HG03103 (cell line): ENCODE results near the gene DNAH1.

Source experiments
- ATAC-seq: cut with Tn5 transposase; IDR thresholded peaks from one replicate; pipeline ENCODE4 v1.9.1; 2021; ENCODE audit warnings: low read depth; ENCODE audit not compliant: unreplicated experiment

The DNAH1 gene

DNA sequence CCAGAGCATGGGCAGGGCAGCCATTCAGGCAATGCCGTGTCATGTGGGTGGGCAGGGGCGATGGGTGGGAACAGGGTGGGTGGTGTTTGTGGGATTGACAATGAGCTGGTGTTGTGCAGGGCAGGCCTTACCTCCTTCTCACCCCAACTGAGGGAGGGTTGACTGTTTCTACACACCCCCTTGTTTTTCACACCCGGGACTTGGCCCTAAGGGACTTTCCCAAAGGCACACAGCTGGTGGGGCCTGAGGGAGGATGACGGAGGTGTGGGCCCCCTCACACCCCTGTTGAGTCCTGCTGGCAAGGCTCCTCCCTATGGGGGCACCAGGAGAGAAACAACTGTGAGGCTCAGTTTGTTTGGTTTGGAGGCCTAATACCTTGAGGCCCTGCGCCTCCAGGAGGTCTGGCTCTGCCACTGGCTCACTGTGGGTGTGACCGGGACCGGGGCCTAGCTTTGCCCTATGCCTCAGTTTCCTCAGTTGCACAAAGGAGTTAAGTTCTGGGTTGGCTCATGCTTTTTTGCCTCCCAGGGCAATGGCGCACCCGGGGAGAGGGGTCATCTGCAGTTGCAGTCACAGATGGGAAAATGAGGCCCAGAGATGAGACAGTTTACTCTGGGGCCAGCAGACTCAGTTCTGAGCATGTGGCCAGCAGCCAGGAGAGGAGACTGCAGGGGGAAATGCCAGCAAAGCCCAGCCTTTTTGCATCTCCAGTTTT, 5.1 kb upstream of the DNAH1 start:
- no peak for ATAC-seq

DNA sequence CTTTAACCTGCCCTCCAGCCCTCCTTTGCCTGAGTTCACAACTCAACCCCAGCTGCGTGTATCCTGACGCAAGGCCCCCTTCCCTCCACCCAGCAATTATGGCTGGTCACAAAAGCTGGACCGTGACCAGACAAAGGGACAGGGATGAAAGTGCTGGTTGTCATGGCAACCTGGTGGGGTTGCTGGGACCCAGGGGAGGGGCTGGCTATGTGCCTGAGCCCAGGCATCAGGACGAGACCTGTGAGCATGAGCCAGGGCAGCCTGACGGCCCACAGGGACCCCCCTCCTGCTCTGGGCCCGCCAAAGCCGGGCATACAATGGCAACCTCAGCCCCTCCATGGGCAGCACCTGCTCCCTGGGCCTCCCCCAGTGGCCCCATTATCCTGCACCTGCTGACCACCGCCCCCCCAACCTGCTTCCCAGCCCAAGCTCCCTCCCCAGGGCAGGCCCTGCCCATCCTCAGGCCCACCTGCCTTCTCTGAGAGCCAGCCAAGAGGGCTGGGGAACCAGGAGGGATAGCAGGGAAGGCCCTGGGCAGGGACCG, 4.5 kb upstream of the DNAH1 start:
- no peak for ATAC-seq

DNA sequence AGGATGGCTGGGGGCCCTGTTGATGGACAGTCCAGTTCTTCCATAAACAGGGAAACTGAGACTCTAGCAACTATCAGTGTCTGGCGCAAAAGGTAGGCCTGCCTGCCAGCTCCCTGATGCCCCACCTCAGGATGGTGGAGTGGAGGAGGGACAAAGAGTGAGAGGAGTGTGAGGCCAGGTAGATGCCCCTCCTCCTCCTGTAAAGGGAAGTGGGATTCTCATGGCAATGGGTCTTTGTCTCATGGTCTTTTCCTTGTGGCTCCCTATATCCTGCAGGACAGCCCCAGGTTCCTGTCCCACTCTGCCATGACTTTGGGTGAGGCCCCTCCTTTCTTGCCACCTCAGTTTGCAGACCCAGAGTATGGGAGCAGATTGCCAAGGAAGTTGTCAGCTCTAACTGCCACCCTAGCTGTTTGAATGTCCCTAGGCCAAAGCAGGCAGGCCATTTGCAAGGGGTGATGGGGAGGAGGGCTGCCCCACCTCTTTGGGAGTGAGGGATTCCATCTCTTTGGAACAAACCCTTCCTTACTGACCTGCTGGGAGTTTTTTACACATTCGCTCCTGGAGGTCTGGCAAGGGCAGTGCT, 2.8 kb upstream of the DNAH1 start:
- no peak for ATAC-seq

DNA sequence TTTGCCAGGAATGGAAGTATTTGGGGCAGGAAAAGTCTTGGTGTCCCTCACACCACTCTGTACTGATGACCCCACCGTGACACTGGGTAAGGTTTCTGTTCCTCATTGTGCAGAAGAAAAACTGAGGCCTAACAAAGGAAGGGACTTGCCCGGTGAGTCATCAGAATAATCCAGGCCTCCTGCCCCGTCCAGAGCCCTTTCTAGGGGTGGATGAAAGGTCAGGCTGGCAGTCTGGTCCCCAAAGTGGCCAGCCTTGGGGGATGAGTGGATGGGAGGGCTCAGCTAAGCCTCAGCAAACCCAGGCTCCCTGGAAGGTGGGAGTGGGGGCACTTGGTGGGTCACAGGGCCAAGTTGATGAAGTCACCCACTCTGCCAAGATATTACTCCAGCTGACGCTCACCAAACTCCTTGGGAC, 2.3 kb upstream of the DNAH1 start:
- peak; percentile 89 for ATAC-seq

DNA sequence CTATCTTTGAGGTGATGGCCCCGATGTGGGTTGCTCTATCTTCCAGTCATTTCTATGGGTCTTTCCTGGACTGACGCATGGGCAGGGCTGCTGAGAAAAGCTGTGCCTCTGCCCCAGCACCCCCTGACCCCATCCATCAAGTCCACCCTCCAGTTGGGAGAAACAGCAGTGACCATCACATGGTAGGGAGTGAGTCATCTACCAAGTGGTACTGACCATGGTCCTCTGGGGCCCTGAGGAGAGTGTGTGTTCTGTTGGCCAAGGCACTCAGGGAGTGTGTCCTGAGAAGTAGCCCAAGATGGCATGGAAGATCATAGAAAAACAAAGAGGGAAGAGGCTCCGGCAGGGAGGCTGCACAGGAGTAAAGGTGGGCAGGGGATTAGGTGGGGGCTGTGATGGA, 1.6 kb upstream of the DNAH1 start:
- no peak for ATAC-seq

DNA sequence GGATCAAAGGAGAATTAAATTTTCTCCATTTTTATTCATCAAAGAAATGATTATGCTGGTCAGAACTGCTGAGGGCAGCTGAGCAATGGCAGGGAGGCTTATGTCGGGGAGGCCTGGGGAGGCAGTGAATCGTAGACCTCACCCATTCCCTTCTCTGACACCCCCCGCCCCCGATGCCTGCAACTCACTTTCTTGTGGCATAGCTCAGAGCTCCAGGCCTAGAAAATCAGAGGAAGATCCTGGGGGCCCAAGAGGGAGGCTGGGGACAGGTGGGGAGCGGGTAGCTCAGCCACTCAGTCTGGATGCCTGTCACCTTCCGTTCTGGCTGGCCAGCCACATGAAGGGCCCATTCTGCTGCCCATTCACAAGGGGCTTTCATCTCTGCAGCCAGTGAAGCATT, 1.1 kb upstream of the DNAH1 start:
- ATAC-seq, result no peak

DNA sequence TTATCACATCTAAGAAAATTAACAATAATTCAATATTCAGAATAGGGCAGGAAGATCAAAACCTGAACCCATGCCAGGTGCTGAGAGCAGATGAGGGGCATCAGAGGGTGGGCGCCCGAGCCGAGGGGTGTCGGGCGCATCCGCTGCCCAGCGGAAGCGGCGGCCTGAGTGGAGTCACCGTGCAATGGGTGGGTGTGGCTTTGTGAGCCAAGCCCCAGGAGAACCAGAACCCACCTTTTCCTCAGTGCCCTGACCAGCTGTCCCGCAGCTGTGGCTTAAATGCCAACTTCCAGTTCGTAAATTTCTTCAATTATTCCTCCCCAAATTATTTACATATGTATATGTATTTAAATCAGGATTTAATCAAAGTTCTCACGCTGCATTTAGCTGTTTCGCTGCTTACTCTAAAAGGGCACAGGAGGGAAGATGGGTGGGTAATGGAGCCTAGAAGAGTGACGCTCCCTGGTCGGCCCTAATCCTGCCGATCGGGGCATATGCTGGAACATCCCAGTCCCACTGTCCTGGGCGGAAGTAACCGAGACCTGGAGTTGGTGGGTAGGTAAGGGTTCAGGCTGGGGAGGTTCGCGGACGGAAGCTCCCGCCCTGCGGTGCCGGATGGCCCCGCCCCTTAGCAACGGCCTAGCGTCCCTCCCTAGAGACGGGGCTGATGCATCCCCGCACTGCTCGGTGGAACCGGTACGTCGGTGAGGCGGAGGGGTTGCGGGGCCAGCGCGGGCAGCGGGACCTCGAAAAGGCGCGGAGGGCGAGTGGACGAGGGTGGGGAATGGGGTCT, 1.3 kb downstream of the DNAH1 start:
- ATAC-seq, result no peak

DNA sequence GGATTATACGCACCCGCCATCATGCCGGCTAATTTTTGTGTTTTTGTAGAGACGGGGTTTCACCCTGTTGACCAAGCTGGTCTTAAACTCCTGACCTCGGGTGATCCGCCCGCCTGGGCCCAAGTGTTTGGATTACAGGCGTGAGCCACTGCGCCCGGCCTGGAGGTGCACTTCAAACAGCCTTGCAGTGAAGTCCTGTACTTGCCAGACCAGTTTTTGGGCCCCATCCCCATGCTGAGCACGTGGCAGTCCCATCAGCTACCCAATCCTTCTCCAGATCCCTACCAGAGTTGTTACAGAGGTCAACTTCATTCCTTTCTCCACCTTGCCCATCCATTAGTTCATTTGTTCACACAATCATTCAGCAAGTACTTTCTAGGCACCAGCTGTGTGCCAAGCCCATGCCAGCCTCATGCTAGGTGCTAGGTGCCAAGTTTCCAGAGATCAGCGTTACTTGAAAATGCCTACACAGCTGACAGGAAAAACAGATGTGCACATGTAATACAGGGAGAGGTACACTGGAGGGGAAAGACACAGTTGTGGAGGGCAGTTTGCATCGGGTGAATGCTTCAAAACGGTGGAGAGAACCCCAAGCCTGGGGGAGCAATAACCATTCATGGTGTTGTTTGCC, 2.2 kb downstream of the DNAH1 start:
- ATAC-seq, result no peak

DNA sequence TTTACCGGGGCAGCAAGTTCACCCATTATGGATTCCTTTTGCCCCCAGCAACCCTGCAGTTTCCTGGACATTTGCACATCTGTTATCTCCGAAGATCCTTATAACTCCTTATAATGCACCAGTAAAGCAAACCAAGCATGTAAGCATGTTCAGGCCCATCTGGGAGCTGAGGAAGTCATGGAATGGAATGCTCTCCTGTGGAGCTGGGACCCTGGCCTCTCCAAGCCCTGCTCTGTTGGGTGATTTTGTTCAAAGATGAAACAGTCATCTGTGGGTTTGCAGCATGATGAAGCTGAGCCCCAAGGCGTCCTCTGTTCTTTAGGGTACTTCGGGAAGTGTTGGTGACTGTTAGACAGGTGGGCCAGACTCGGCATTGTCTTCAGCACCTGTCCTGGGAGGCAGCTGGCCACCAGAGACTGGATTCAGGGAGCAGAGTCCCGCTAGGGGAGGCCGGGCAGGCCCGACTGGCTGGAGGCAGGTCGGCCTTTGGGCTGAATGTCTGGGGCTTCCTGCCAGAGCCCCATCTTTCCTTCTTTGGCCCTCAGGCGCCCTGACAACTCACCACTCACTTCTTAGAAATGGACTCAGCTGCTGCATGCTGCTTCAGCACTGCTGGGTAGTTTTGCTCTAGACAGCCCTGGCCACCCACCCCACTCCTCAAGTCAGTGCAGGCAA, 3.9 kb downstream of the DNAH1 start:
- ATAC-seq, result no peak

DNA sequence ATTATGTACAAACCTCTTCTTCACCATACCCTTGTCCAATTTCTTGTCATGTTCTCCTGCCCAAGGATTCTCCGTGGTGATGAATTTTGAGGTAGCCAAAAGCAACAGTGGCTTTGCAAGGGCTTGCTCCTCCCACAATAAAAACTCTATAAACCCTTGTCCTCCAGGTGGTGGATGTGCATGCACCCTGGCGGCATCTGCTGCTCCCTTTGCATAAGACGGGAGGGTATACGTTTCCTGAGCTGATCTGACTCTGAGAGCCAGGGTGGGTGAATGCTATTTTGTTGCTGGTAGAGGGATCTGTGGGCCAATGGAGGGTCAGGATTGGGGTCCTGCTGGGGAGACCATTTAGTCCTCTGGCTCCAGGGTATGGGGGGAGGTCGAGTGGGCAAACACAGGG, 5.4 kb downstream of the DNAH1 start:
- ATAC-seq, result no peak

DNA sequence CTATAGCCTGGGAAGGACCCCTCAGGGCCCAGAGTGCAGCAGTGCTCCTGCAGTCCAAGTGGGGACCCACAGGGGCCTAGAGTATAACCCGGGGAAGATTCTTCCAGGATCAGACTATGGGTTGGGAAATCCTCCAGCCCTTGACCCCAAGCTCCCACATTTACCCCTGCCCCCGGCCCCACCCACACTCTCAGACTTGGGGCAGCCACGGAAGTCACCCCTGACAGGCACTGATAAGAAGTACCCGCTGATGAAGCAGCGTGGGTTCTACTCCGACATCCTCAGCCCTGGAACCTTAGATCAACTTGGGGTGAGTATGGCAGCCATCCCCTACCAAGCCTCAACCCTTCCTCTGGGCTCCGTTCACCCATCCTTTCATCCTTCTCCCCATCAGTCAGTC, 6.3 kb downstream of the DNAH1 start:
- no peak for ATAC-seq

DNA sequence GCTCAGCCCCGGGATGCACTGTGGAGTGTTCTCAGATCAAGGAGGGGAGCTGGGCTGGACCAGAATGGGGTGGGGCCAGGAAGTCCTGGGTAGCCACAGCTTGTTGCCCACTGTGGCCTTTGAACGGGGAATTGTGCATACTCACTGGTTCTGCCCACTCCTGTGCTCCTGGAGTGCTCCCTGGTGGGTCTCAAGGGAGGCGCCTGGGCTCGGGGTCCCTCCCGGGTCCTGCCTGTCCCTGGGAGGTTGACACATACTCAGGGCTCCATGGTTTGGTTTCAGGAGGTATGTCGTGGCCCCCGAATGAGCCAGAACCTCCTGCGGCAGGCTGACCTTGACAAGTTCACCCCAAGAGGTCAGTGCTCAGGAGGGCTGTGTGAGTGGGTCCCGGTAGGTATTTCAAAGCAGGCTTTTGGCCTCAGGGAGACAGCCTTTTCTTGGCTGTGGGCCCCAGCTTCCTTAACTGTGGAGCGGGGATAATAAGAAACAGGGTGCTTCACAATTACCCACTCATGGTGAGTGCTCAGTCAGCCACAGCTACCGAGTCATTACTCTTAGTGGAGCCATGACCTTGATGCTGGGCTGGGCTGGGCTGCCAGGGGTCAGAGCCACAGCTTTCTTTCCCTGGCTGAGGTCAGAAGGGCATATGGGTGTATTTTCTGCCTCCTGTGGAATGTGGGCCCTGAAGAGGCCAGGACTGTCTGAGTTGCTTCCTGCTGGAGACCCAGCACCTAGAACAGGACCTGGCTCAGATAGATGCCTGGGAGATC, 7.6 kb downstream of the DNAH1 start:
- ATAC-seq, result no peak

DNA sequence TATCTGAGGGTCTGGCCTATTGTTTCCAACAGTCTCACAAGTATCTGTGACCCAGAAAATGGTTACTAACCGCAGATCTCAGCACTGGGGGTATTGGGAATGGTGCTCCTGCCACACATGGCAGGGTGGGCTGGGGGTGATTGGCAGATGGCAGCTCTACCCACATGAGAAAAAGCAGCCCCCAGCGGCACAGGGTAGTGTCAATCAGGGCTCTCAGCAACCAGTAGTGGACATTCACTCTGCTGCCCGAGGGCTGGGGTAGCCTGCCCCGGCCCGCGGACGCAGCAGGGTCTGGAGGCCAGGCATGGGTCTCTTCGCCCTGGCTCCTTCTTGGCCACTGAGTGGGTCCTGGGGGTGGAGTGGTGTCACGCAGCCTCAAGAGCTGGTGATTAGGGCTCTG, 8.6 kb downstream of the DNAH1 start:
- no peak for ATAC-seq

DNA sequence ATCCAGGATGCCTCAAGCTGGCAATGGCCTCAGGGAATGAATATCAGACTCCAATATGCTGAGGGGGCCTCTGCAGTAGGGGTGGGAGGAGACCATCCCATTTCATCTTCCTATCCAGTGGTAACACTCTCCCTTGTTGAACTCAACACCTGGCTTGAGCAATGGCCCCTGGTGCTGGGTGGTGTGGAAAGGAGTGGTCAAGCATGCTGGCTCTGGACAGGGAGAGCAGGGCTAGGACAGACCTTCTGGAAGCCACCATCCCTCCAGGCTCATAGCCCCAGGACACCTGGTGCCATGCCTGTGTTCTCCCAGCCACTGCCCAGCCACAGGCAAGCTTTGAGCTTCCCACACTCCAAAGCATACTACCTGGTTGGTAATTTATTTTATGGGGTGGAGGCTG, 9.6 kb downstream of the DNAH1 start:
- ATAC-seq, result no peak

DNA sequence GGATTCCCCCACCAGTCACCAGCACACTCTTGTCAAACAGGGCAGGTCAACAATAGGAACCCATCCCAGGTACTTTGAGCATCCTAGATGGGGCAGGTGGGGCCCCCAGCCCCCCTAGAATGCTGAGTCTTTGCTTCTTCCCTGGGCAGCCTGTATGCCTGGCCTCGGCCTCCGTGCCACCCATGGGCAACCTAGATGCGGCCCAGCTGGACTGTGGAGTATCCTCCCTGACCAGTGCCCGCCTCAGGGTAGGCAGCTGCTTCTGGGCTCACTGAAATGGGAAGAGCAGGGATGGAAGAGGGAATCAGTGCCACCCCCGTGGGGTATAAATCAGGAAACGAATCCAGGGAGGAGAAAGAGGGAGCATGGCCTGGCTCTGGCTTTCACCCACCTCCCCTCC, 10.9 kb downstream of the DNAH1 start:
- no peak for ATAC-seq

DNA sequence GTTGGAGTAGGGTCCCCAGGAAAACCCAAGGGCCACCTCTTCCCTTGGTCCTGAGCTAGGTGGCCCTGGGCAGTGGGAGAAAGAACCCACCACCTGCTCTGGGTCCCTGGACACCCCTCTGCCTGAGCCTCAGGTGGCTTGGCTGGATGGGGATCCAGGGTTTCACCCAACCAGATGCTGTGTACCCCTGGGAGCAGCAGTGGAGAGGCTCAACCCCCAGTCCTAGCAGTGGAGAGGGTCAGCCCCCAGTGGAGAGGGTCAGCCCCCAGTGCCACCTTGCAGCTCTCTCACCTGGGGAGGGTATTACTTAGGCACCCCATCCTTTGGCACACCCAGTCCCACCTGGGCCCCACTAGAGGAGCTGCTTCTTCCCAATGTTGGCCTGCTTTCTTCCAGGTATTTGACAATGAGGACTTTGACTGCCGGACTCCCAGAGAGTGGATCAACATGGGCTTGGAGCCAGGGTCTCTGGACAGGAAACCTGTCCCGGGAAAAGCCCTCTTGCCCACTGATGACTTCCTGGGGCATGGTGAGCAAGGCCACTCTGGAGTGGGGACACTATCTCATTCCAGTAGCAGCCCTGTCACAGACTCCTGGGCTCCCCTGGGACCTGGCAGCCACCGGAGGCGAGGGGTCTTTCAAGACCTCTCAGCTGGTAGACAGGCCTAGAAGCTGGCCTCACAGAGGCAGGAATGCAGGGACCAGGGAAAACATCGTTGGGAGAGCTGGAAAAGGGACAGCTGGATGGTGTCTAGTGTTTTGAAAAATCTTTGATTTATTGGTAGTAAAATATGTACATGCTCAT, 11.6 kb downstream of the DNAH1 start:
- ATAC-seq, result no peak

DNA sequence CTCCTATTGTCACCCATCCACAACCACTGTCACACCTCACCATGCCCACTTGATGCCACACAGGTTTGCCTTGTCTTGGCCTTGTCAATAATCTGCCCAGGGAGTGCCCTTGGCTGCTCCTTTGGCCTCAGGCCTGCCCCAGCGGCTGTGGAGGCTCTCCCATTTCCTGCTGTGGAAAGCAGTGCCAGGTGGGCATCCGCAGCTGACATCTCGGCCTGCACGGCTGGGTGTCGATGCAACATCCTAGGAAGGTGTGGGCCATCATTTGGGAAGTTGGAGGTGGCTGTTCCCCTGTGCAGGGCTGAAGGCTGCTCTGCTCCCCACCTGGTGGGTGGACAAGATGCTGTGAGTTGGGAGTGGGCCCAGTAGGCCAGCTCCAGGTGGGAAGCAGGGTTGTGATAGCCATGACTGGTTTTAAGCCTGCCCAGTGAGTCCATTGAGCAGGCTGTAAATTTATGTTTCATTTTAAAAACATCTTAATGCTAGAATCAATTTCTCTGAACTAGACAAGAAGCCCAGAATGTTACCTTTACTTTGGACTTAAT, 12.5 kb downstream of the DNAH1 start:
- no peak for ATAC-seq

DNA sequence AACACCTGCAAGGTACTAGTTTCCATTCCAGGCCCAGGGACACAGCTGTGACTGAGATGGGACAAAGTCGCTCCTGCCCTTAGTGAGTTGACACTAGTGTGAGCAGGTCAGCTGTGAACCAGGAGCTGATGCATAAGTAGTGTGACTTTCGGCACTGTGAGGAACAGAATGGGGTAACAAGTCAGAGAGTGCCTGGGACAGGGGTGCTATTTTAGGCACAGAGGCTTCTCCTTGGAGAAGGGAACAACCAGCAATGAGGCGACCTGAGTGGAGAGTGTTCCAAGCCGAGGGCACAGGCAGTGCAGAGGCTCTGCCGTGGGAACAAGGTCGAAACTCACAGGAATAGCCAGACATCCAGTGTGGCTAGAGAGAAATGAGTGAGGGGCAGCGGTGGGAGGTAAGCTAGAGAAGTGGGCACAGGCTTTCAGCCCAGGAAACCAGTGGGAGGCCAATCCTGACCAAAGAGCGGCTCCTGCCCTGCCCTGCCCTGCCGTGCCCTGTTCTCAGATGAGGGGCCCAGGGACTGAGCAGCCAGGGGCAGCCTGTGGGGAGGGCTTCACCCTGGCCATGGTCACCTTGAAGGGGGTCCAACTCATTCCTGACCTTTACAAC, 14.2 kb downstream of the DNAH1 start:
- ATAC-seq, result no peak
